Measurements from ENCODE around the gene GPC6.

DNA sequence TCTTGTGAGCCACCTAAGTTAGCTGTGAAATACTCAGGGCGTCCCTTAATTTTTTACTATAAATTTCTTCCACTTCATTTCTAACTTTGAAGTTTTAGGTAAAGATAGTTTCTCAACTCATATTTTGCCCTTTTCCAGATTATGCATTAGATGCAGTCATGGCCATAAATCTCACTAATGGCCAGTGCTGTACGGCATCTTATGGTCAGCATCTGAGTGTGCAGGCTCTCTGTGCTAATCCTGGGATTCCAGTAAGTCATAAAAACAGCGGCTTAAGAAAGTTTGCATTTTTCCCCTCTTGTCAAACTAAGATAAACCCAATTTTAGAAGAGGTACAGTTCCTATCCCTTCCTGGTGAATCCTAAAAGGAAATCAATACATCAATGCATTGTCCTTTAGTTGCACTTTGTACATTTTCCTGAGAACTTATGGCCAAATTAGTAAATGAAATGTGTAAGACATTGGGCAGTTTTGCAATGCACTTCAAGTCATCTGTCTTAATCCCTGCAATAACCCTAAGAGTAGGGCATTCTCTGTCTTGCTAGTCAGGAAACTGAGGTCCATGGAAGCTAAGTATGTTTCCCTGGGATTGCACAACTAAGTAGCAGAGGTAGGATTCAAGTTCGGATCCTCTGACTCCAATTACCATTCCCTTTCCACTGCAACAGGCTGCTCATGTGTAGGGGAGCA lies 1106.7 kb downstream of the GPC6 start:
- TF ChIP-seq, protein P1, sequence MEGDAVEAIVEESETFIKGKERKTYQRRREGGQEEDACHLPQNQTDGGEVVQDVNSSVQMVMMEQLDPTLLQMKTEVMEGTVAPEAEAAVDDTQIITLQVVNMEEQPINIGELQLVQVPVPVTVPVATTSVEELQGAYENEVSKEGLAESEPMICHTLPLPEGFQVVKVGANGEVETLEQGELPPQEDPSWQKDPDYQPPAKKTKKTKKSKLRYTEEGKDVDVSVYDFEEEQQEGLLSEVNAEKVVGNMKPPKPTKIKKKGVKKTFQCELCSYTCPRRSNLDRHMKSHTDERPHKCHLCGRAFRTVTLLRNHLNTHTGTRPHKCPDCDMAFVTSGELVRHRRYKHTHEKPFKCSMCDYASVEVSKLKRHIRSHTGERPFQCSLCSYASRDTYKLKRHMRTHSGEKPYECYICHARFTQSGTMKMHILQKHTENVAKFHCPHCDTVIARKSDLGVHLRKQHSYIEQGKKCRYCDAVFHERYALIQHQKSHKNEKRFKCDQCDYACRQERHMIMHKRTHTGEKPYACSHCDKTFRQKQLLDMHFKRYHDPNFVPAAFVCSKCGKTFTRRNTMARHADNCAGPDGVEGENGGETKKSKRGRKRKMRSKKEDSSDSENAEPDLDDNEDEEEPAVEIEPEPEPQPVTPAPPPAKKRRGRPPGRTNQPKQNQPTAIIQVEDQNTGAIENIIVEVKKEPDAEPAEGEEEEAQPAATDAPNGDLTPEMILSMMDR (IDR thresholded peaks at IDR 0.05; ENCODE audit: low read depth, low read length), result no peak
- no peak for TF ChIP-seq EZH2phosphoT487 (IDR thresholded peaks at IDR 0.05; ENCODE audit: low read depth)
